ENCODE measurements around the gene RB1. TPM values are rescaled to one million over a fixed set of nuclear protein-coding genes. Genes with fewer than 3 reads are reported as not detected.

RB1 gene
- total RNA-seq, 1 donor from 2014 or later, result 36.2 TPM

- Mint-ChIP-seq H3K27me3 (ENCODE audit: unreplicated experiment) (peaks cover 16% of the 10 kb centered on the region), H3K9me3 (ENCODE audit: unreplicated experiment) (peaks cover 14% of the 10 kb centered on the region), H3K27ac (ENCODE audit: unreplicated experiment) (no peak overlapping the region), H3K36me3 (ENCODE audit: low read depth, unreplicated experiment) (peaks cover 60% of the 10 kb centered on the region), H3K4me1 (ENCODE audit: unreplicated experiment) (peaks cover 3% of the 10 kb centered on the region), H3K4me3 (ENCODE audit: unreplicated experiment) (no peak overlapping the region)
- TF ChIP-seq CTCF (IDR thresholded peaks at IDR 0.05; ENCODE audit: unreplicated experiment), result no peak
- DNase-seq (ENCODE audit: low spot score), result no peak
These were observed 14.2 kb downstream of the RB1 start for GRCh38 chr13:48317511-48318376.

- Mint-ChIP-seq H3K4me1 (ENCODE audit: unreplicated experiment) (peaks cover 3% of the 10 kb centered on the region), H3K36me3 (ENCODE audit: low read depth, unreplicated experiment) (peaks cover 54% of the 10 kb centered on the region), H3K27me3 (ENCODE audit: unreplicated experiment) (peaks cover 16% of the 10 kb centered on the region), H3K27ac (ENCODE audit: unreplicated experiment) (no peak overlapping the region), H3K9me3 (ENCODE audit: unreplicated experiment) (peaks cover 14% of the 10 kb centered on the region), H3K4me3 (ENCODE audit: unreplicated experiment) (no peak overlapping the region)
- no peak for TF ChIP-seq CTCF (IDR thresholded peaks at IDR 0.05; ENCODE audit: unreplicated experiment)
- no peak for DNase-seq (ENCODE audit: low spot score)
These were observed 14.8 kb downstream of the RB1 start for GRCh38 chr13:48318377-48318811.

GRCh38 chr13:48318821-48319511 lies 15.4 kb downstream of the RB1 start:
- H3K27me3 Mint-ChIP-seq (ENCODE audit: unreplicated experiment), result peaks cover 16% of the 10 kb centered on the region
- H3K27ac Mint-ChIP-seq (ENCODE audit: unreplicated experiment), result no peak overlapping the region
- peaks cover 3% of the 10 kb centered on the region for H3K4me1 Mint-ChIP-seq (ENCODE audit: unreplicated experiment)
- no peak overlapping the region for H3K4me3 Mint-ChIP-seq (ENCODE audit: unreplicated experiment)
- peaks cover 54% of the 10 kb centered on the region for H3K36me3 Mint-ChIP-seq (ENCODE audit: low read depth, unreplicated experiment)
- no peak for TF ChIP-seq CTCF (IDR thresholded peaks at IDR 0.05; ENCODE audit: unreplicated experiment)
- peaks cover 14% of the 10 kb centered on the region for H3K9me3 Mint-ChIP-seq (ENCODE audit: unreplicated experiment)
- no peak for DNase-seq (ENCODE audit: low spot score)

GRCh38 chr13:48319531-48320398 lies 16.2 kb downstream of the RB1 start:
- Mint-ChIP-seq H3K36me3 (ENCODE audit: low read depth, unreplicated experiment) (peaks cover 53% of the 10 kb centered on the region), H3K4me1 (ENCODE audit: unreplicated experiment) (peaks cover 3% of the 10 kb centered on the region), H3K4me3 (ENCODE audit: unreplicated experiment) (no peak overlapping the region), H3K9me3 (ENCODE audit: unreplicated experiment) (peaks cover 14% of the 10 kb centered on the region), H3K27me3 (ENCODE audit: unreplicated experiment) (peaks cover 16% of the 10 kb centered on the region), H3K27ac (ENCODE audit: unreplicated experiment) (no peak overlapping the region)
- TF ChIP-seq CTCF (IDR thresholded peaks at IDR 0.05; ENCODE audit: unreplicated experiment), result no peak
- DNase-seq (ENCODE audit: low spot score), result no peak

All from endothelial cell (in vitro differentiated cells).